Activated CD8-positive, alpha-beta T cell treated with anti-CD3 and anti-CD28 coated beads, Interleukin-2, amount 10 ng/mL, durations not matched to agents 7 days and 5 days (primary cell): ENCODE results near the gene SLC19A1. TPM values are rescaled to one million over a fixed set of nuclear protein-coding genes. Genes with fewer than 3 reads are reported as not detected.

Experiments
- ATAC-seq: fragments of 150-1000 bp; cut with Tn5 transposase; one replicate; pipeline ENCODE4 v1.10.0; 2021; ENCODE audit warnings: moderate library complexity
- CTCF ChIA-PET: fragments of 350-600 bp; sonication (Branson Sonifier 250); formaldehyde crosslinking; loops from one replicate; lab custom pipeline; 2021; ENCODE audit warnings: antibody characterized with exemption; lab: Charles Lee
- POLR2A ChIA-PET: fragments of 350-600 bp; sonication (Branson Sonifier 250); formaldehyde crosslinking; loops from one replicate; lab custom pipeline; 2021; ENCODE audit warnings: antibody characterized with exemption; lab: Charles Lee
- DNase-seq: peaks from one replicate; pipeline ENCODE4 v3.0.0-alpha.2; 2020
- H3K27ac Mint-ChIP-seq: one replicate; pipeline ENCODE4 v1.8.0; 2021; ENCODE audit warnings: mild to moderate bottlenecking, mixed read lengths
- H3K27me3 Mint-ChIP-seq: one replicate; pipeline ENCODE4 v1.8.0; 2021; ENCODE audit warnings: low read depth, mixed read lengths
- H3K36me3 Mint-ChIP-seq: one replicate; pipeline ENCODE4 v1.8.0; 2021; ENCODE audit warnings: low read depth, mixed read lengths
- H3K4me1 Mint-ChIP-seq: one replicate; pipeline ENCODE4 v1.8.0; 2021; ENCODE audit warnings: low read depth, mixed read lengths
- H3K4me3 Mint-ChIP-seq: one replicate; pipeline ENCODE4 v1.8.0; 2021; ENCODE audit warnings: mild to moderate bottlenecking, mixed read lengths
- H3K9me3 Mint-ChIP-seq: one replicate; pipeline ENCODE4 v1.8.0; 2022; ENCODE audit warnings: mixed read lengths; ENCODE audit not compliant: insufficient read depth
- total RNA-seq, 2 experiments: library from RNA; stranded (reverse); gene quantifications; one replicate each; pipeline ENCODE4 v1.2.3, GENCODE V29; 2021

The SLC19A1 gene
- total RNA-seq, 2 experiments from 2014 or later = 44.4 to 51.6 TPM

DNA sequence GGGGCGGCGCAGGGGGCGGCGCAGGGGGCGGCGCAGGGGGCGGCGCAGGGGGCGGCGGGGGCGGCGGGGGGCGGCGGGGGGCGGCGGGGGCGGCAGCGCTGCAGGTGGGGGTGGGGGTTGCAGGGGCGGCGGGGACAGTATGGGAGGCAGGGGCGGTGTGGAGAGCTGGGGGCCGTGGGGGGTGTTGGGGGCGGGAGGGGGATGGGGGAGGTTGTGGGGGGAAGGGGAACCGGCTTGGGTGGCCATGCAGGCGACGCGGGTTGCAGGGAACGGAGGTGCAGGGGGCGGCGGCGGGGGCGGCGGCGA is 13.0 kb upstream of the SLC19A1 start:
- POLR2A ChIA-PET = no interaction called here
- DNase-seq (no peak), ATAC-seq (no peak)
- no peaks in the 10 kb centered on the region for H3K9me3 Mint-ChIP-seq
- no peak overlapping the region for H3K4me3 Mint-ChIP-seq
- peaks cover 3% of the 10 kb centered on the region for H3K27me3 Mint-ChIP-seq
- CTCF ChIA-PET = interaction anchor here (1.0 to 1.6 kb wide), 3 partner anchors 41 to 417 kb away, joined by 3 to 9 read pairs (median 3); no protein-coding TSS in a partner anchor
- H3K27ac Mint-ChIP-seq = no peak overlapping the region
- H3K4me1 Mint-ChIP-seq = peaks cover 33% of the 10 kb centered on the region
- H3K36me3 Mint-ChIP-seq = no peaks in the 10 kb centered on the region

DNA sequence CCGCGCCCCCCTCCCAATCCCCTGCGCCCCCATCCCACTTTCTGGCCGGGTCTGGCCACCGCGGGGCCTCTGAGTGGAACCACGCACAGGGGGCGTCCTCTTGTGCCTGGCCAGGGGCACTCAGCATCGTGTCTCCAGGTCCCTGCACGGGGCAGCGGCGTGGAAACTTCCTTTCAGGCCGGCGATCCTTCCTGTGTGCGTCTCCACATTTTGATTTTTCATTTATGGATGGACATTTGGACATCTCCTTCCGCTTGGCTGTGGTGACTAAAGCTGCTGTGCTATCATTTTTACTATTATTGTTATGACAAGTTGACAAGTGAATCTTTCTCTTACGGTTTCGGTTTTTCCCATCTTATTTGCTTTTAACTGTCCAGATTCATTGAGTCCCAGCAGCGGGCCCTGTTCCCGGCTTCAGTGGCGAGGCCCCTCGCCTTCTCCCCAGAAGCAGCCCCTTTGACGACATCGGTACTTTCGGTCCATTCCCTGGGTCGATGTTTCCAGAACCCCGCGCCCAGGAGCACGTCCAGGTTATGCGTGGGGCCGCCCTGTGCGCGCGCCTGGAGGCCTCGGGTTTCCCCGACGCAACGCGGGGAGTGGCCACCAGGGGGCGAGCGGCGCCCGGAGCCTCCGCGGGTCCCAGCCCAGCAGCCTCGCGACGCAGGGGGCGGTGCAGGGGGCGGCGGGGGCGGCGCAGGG is 12.4 kb upstream of the SLC19A1 start:
- peaks cover 36% of the 10 kb centered on the region for H3K4me1 Mint-ChIP-seq
- DNase-seq = peak; percentile 89
- H3K9me3 Mint-ChIP-seq = no peaks in the 10 kb centered on the region
- H3K27me3 Mint-ChIP-seq = peaks cover 3% of the 10 kb centered on the region
- ChIA-PET POLR2A (no interaction called here), CTCF (interaction anchor here (0.6 to 1.0 kb wide), 2 partner anchors 33 to 42 kb away, joined by 3 read pairs; no protein-coding TSS in a partner anchor)
- H3K4me3 Mint-ChIP-seq = peak overlapping the region; percentile 95
- peak; percentile 85 for ATAC-seq
- H3K27ac Mint-ChIP-seq = peak overlapping the region; percentile 89
- no peaks in the 10 kb centered on the region for H3K36me3 Mint-ChIP-seq

GRCh38 chr21:45552696-45553391 is 10.6 kb upstream of the SLC19A1 start:
- Mint-ChIP-seq H3K9me3 (no peaks in the 10 kb centered on the region), H3K27ac (peak overlapping the region; percentile 46), H3K36me3 (no peaks in the 10 kb centered on the region), H3K4me3 (no peak overlapping the region), H3K27me3 (peaks cover 3% of the 10 kb centered on the region), H3K4me1 (peaks cover 43% of the 10 kb centered on the region)
- POLR2A ChIA-PET = interaction anchor here (0.9 kb wide), 1 partner anchor 70 kb away, joined by 3 read pairs; no protein-coding TSS in a partner anchor
- DNase-seq = no peak
- ATAC-seq = no peak
- CTCF ChIA-PET = no interaction called here

GRCh38 chr21:45551783-45552695 is 9.8 kb upstream of the SLC19A1 start:
- Mint-ChIP-seq H3K27ac (peak overlapping the region; percentile 81), H3K36me3 (no peaks in the 10 kb centered on the region), H3K4me3 (peak overlapping the region; percentile 64), H3K9me3 (no peaks in the 10 kb centered on the region), H3K4me1 (peaks cover 43% of the 10 kb centered on the region), H3K27me3 (peaks cover 3% of the 10 kb centered on the region)
- DNase-seq = no peak
- POLR2A ChIA-PET = interaction anchor here (0.7 to 0.9 kb wide), 2 partner anchors 14 to 69 kb away, joined by 3 read pairs; no protein-coding TSS in a partner anchor
- CTCF ChIA-PET = interaction anchor here (1.4 kb wide), 1 partner anchor 44 kb away, joined by 4 read pairs; no protein-coding TSS in a partner anchor
- ATAC-seq = no peak

GRCh38 chr21:45551316-45551715 is 9.1 kb upstream of the SLC19A1 start:
- ATAC-seq (peak; percentile 37), DNase-seq (peak; percentile 58)
- H3K4me3 Mint-ChIP-seq = peak overlapping the region; percentile 64
- H3K36me3 Mint-ChIP-seq = no peaks in the 10 kb centered on the region
- peak overlapping the region; percentile 81 for H3K27ac Mint-ChIP-seq
- no peaks in the 10 kb centered on the region for H3K9me3 Mint-ChIP-seq
- POLR2A ChIA-PET = interaction anchor here (0.6 to 0.7 kb wide), 2 partner anchors 15 to 295 kb away, joined by 3 read pairs; no protein-coding TSS in a partner anchor
- H3K27me3 Mint-ChIP-seq = peaks cover 3% of the 10 kb centered on the region
- peaks cover 43% of the 10 kb centered on the region for H3K4me1 Mint-ChIP-seq
- CTCF ChIA-PET = interaction anchor here (0.7 to 1.4 kb wide), 3 partner anchors 45 to 699 kb away, joined by 3 to 4 read pairs (median 3); no protein-coding TSS in a partner anchor

DNA sequence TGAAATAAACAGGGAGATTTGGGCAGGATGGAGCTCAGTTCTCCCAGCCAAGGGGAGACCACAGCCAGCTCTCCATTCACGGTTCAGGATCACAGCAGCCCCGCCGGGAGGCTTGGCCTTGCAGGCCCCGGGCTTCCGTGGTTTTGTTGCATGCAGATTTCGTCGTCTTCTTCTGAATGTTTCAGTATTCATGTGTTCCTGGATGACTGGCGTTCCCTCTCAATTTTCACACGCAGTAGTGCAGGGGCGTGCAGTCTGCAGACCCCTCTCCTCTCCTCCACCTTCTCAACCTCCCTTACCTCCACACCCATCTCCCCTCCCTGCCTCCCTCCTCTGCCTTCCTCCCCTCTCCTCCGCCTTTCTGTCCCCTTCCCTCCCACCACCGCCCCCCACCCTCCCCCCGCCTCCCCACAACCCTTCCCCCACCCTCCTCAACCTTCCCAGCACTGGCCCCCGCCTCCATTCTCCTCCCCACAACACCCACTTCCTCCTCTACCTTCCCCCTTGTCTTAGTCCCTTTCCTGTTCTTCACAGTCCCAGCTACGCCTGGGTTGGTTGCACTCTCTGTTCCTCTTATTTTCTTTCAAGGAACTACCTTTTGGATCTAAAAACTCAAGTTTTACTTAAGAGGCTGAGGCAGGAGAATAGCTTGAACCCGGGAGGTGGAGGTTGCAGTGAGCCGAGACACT is 8.4 kb upstream of the SLC19A1 start:
- H3K36me3 Mint-ChIP-seq = no peaks in the 10 kb centered on the region
- CTCF ChIA-PET = interaction anchor here (0.7 to 1.4 kb wide), 4 partner anchors 46 to 700 kb away, joined by 3 to 4 read pairs (median 3); no protein-coding TSS in a partner anchor
- ATAC-seq = peak; percentile 30

DNA sequence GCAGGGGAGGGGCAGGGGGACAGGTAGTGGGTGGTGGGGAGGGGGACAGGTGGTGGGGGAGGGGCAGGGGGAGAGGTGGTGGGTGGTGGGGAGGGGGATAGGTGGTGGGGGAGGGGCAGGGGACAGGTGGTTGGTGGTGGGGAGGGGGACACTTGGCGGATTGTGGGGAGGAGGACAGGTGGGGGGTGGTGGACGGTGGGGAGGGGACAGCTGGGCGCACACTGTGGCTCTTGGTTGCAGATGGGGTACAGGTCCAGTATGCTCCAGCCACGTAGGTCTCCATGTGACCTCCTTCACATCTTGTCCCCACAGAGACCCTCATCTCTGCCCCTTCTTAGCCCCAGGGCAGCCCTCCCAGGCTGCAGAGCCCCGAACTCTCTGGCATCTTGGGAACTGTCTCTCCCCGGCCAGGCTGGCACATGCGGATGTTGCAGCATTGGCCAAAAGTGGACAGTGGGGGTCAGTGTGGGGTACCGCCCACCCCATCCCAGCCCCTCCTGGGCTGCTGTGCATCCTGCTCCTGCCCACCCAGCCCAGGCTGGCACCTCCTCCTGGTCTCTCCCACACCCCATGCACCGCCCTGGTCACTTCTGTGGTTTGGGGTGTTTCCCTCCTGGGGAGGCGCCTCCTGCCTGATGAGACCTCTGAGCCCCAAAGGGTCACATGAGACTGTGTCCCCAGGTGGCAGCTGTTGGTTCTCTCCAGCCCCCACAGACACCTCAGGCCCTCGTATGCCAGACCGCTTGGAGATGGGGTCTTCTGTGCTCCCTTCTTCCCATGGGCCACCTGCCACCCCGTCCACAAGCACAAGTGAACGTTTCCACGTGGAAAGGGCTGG is 7.6 kb upstream of the SLC19A1 start:
- Mint-ChIP-seq H3K4me1 (peaks cover 43% of the 10 kb centered on the region), H3K27ac (peak overlapping the region; percentile 81), H3K9me3 (no peaks in the 10 kb centered on the region), H3K4me3 (peak overlapping the region; percentile 67), H3K36me3 (no peaks in the 10 kb centered on the region), H3K27me3 (peaks cover 3% of the 10 kb centered on the region)
- ChIA-PET CTCF (interaction anchor here (0.9 kb wide), 1 partner anchor 272 kb away, joined by 3 read pairs; no protein-coding TSS in a partner anchor), POLR2A (interaction anchor here (1.0 kb wide), 1 partner anchor 70 kb away, joined by 3 read pairs; no protein-coding TSS in a partner anchor)
- no peak for ATAC-seq
- no peak for DNase-seq

More for the DNA sequence above, 8.4 kb upstream of the SLC19A1 start:
- H3K4me1 Mint-ChIP-seq = peaks cover 43% of the 10 kb centered on the region
- H3K9me3 Mint-ChIP-seq = no peaks in the 10 kb centered on the region
- H3K4me3 Mint-ChIP-seq = peak overlapping the region; percentile 67
- H3K27ac Mint-ChIP-seq = peak overlapping the region; percentile 81
- DNase-seq = peak; percentile 62
- peaks cover 3% of the 10 kb centered on the region for H3K27me3 Mint-ChIP-seq
- POLR2A ChIA-PET = interaction anchor here (0.6 to 1.0 kb wide), 2 partner anchors 71 to 296 kb away, joined by 3 read pairs; no protein-coding TSS in a partner anchor

DNA sequence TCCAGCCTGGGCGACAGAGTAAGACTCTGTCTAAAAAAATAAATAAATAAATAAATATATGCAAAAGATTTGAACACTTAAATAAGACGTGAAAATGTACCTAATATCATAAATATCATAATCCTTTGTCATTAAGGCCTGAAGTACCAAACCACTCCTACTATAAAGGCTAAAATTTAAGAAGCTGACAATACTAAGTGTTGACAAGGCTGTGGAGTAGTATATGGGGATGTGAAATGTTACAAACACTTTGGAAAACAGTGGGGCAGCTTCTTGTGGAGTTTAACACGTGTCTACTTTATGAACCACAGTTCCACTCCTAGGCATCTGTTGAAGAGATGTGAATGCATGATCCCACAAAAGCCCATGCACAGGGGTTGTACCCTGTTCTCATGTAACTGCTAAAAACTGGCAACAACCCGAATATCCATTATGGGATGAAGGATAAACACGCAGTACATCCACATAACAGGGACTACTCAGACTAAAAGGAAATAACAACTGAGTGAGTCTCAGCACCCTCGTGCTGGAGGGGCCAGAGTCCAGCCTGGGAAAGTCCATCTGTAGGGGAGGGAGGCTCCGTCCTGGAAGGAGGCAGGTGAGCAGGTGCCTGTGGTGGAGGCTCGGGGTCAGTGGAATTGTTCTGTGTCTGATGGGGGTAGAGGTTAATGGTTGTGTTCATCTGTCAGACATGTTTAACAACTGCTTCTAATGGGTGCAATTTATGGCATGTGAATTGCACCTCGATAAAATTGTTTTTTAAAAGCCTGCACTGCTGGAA is 6.7 kb upstream of the SLC19A1 start:
- H3K36me3 Mint-ChIP-seq = no peaks in the 10 kb centered on the region
- H3K4me3 Mint-ChIP-seq = no peak overlapping the region
- ChIA-PET CTCF (no interaction called here), POLR2A (no interaction called here)
- DNase-seq (no peak), ATAC-seq (no peak)
- no peaks in the 10 kb centered on the region for H3K9me3 Mint-ChIP-seq
- peak overlapping the region; percentile 88 for H3K27ac Mint-ChIP-seq
- H3K4me1 Mint-ChIP-seq = peaks cover 38% of the 10 kb centered on the region
- no peaks in the 10 kb centered on the region for H3K27me3 Mint-ChIP-seq

- Mint-ChIP-seq H3K27me3 (no peaks in the 10 kb centered on the region), H3K4me3 (no peak overlapping the region), H3K27ac (no peak overlapping the region), H3K9me3 (no peaks in the 10 kb centered on the region), H3K36me3 (no peaks in the 10 kb centered on the region), H3K4me1 (peaks cover 31% of the 10 kb centered on the region)
- ATAC-seq (no peak), DNase-seq (no peak)
- CTCF ChIA-PET = no interaction called here
- POLR2A ChIA-PET = interaction anchor here (1.1 kb wide), 1 partner anchor 48 kb away, joined by 3 read pairs; no protein-coding TSS in a partner anchor
Observed at GRCh38 chr21:45547545-45547900, 5.3 kb upstream of the SLC19A1 start.
